Panc1 (cell line): ENCODE results near the gene SPINK4. TPM values are rescaled to one million over a fixed set of nuclear protein-coding genes. Genes with fewer than 3 reads are reported as not detected.

Experiments used
- ATAC-seq: fragments of 200-7000 bp; cut with Tn5 transposase; 2 replicates; pipeline ENCODE4 v1.9.1; 2020; ENCODE audit warnings: mild to moderate bottlenecking, moderate library complexity
- BruUV-seq: library from RNA; stranded (reverse); fragments of 400-500 nt; replicated peaks from 2 replicates; lab custom pipeline; 2021; lab: Mats Ljungman, UMichigan
- CTCF ChIA-PET: fragments of 300-600 bp; sonication (Branson Sonifier 250); formaldehyde crosslinking; loops from one replicate; lab custom pipeline; 2022; ENCODE audit warnings: antibody characterized with exemption; lab: Charles Lee
- POLR2A ChIA-PET: fragments of 300-600 bp; sonication (Branson Sonifier 250); formaldehyde crosslinking; loops from one replicate; lab custom pipeline; 2022; ENCODE audit warnings: antibody characterized with exemption; lab: Charles Lee
- DNase-seq: peaks from one replicate; pipeline ENCODE4 v3.0.0-alpha.2; 2010; ENCODE audit warnings: low read depth, low spot score
- H3K27ac ChIP-seq: 2 replicates; pipeline ENCODE4 v1.5.1; 2011; ENCODE audit warnings: mild to moderate bottlenecking, low read length, inconsistent platforms
- H3K27me3 ChIP-seq: fragments of 200-500 bp; sonication (Bioruptor generic); 2 replicates; pipeline ENCODE4 v1.6.0; 2014; ENCODE audit warnings: low read length, inconsistent platforms; ENCODE audit not compliant: control insufficient read depth, insufficient read depth
- H3K36me3 ChIP-seq: fragments of 200-500 bp; sonication (Bioruptor generic); 2 replicates; pipeline ENCODE4 v1.5.1; 2014; ENCODE audit warnings: inconsistent platforms, mild to moderate bottlenecking, low read length, moderate library complexity; ENCODE audit not compliant: control insufficient read depth, insufficient read depth
- H3K4me1 ChIP-seq: 2 replicates; pipeline ENCODE4 v1.5.1; 2011; ENCODE audit warnings: inconsistent platforms, mild to moderate bottlenecking, low read length, moderate library complexity; ENCODE audit not compliant: control insufficient read depth, insufficient read depth
- H3K4me3 ChIP-seq, 2 experiments: 2 replicates each; pipeline ENCODE4 v1.5.1; 2011 to 2012; ENCODE audit warnings: low read depth in 2 of 2, low read length in 2 of 2, mild to moderate bottlenecking in 2 of 2, inconsistent platforms in 1 of 2, moderate library complexity in 1 of 2
- H3K9me3 ChIP-seq: fragments of 200-500 bp; sonication (Bioruptor generic); 2 replicates; pipeline ENCODE4 v1.5.1; 2014; ENCODE audit warnings: low read depth, mild to moderate bottlenecking, inconsistent platforms, low read length, moderate library complexity; ENCODE audit not compliant: control insufficient read depth, insufficient read depth
- CTCF ChIP-seq: fragments of 450-650 bp; IDR thresholded peaks from 2 replicates; pipeline ENCODE4 v1.5.1; 2017; ENCODE audit warnings: mild to moderate bottlenecking
- POLR2AphosphoS5 ChIP-seq: IDR thresholded peaks from 2 replicates; pipeline ENCODE4 v1.6.1; 2012; ENCODE audit warnings: mild to moderate bottlenecking, low read depth, low read length, moderate library complexity
- SIN3A ChIP-seq: IDR thresholded peaks from 2 replicates; pipeline ENCODE4 v1.6.1; 2012; ENCODE audit warnings: low read depth, mild to moderate bottlenecking, low read length, moderate library complexity, borderline replicate concordance; ENCODE audit not compliant: insufficient read depth
- TCF7L2 ChIP-seq: IDR thresholded peaks from 2 replicates; pipeline ENCODE4 v1.6.1; 2011; ENCODE audit warnings: mild to moderate bottlenecking, low read depth, low read length, inconsistent platforms
- in situ Hi-C: cut with HindIII; loops from 2 replicates; pipeline ENCODE4 v1.10.0; 2016; ENCODE audit warnings: low sequenced_read_pairs, low pct_unique_long_range_greater_than_20kb
- intact Hi-C: fragments of 100-400 bp; cut with micrococcal nuclease; formaldehyde crosslinking; loops from one replicate; pipeline ENCODE4 v1.10.0; 2022; ENCODE audit not compliant: unreplicated experiment
- total RNA-seq: library from RNA; stranded (reverse); gene quantifications from one replicate; pipeline ENCODE4 v1.2.1, GENCODE V29; 2021; ENCODE audit not compliant: unreplicated experiment
- TF ChIP-seq, protein P1 (sequence below), 2 experiments: IDR thresholded peaks; 2 replicates each; pipeline ENCODE4 v1.6.1; 2011 to 2012; ENCODE audit warnings: low read depth in 2 of 2, control low read depth in 1 of 2, low read length in 1 of 2, mild to moderate bottlenecking in 1 of 2, moderate library complexity in 1 of 2; ENCODE audit not compliant: insufficient read depth in 1 of 2

The SPINK4 gene
- total RNA-seq, 1 experiment from 2014 or later, result not detected

DNA sequence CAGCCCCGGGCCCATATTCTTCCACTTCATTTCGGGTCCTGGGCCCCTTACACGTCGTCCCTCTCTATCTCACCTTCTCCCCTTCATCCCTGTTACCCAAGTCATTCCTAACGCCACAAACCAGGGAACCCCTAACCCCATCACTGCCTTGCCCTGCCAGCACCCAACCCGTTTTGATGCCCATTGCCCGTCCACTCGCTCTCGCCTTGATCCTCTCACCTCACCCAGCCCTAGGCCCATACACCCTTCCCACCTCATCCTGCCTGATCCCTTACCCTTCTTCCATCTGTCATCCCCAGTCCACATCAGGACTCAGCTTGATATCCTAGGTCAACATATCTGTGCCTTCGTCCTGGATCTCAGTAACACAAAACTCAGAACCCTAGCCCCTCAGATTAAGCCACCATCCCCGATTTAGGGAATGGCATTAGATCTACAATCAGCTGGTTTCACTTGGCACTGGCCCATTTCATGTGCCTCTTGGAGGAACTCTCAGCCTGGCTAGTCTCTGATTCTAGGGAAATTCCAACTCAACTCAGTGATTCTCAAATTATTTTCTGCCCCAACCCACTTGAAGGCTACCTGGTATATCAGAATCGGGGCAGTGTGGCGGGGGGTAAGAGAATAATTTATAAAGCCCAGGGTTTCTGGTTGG is 25.4 kb downstream of the SPINK4 start:
- Histone ChIP-seq H3K9me3 (no peaks in the 10 kb centered on the region), H3K4me3 (peak overlapping the region; percentile 84 to 96), H3K4me1 (peaks cover 15% of the 10 kb centered on the region), H3K27ac (peak overlapping the region; percentile 97), H3K36me3 (peaks cover 38% of the 10 kb centered on the region), H3K27me3 (no peaks in the 10 kb centered on the region)
- POLR2A ChIA-PET, result interaction anchor here (0.5 kb wide), 1 partner anchor 83 kb away, joined by 3 read pairs; no protein-coding TSS in a partner anchor
- intact Hi-C loops (no loop called here), in situ Hi-C loops (no loop called here)
- TF ChIP-seq SIN3A (no peak), POLR2AphosphoS5 (no peak), CTCF (no peak), TCF7L2 (no peak)
- TF ChIP-seq, protein P1, sequence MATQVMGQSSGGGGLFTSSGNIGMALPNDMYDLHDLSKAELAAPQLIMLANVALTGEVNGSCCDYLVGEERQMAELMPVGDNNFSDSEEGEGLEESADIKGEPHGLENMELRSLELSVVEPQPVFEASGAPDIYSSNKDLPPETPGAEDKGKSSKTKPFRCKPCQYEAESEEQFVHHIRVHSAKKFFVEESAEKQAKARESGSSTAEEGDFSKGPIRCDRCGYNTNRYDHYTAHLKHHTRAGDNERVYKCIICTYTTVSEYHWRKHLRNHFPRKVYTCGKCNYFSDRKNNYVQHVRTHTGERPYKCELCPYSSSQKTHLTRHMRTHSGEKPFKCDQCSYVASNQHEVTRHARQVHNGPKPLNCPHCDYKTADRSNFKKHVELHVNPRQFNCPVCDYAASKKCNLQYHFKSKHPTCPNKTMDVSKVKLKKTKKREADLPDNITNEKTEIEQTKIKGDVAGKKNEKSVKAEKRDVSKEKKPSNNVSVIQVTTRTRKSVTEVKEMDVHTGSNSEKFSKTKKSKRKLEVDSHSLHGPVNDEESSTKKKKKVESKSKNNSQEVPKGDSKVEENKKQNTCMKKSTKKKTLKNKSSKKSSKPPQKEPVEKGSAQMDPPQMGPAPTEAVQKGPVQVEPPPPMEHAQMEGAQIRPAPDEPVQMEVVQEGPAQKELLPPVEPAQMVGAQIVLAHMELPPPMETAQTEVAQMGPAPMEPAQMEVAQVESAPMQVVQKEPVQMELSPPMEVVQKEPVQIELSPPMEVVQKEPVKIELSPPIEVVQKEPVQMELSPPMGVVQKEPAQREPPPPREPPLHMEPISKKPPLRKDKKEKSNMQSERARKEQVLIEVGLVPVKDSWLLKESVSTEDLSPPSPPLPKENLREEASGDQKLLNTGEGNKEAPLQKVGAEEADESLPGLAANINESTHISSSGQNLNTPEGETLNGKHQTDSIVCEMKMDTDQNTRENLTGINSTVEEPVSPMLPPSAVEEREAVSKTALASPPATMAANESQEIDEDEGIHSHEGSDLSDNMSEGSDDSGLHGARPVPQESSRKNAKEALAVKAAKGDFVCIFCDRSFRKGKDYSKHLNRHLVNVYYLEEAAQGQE (IDR thresholded peaks at IDR 0.05; ENCODE audit: insufficient read depth in 1 of 2, low read depth in 2 of 2, low read length in 1 of 2), result no peak
- ATAC-seq, result 0 out of 2 replicates have a peak, but pooled peaks have one; percentile 0
- no peak for DNase-seq
- TSS peak; percentile 60 for BruUV-seq
- CTCF ChIA-PET, result no interaction called here

DNA sequence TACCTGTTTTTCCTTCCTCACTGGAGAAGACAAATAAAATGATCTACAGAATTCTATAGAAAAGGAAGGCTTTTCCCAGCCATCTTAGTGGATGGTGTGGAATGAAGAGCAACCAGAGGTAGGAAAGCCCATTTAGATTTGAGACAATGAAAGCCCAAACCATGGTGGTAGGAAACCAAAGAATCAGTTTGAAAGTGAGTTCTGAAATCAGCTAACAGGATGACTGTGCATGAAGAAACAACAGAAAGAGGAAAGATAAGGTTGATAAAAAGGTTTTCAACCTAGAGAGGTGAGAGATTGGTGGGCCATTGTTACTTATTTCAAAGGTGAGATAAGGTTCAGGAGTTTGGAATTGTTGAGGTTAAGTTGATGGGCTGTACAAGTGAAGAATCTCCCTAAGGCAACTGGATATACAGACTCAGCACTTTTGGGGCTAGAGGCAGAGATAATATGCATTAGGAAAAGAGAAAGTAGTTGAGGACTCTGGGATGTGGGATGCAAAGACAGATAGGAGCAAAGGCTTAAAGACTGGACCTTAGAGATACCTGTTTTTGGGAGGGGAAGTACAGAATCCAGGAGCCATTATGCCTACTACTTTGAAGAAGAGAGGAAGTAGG is 27.3 kb downstream of the SPINK4 start:
- Histone ChIP-seq H3K27me3 (no peaks in the 10 kb centered on the region), H3K9me3 (no peaks in the 10 kb centered on the region), H3K36me3 (peaks cover 30% of the 10 kb centered on the region), H3K4me1 (peaks cover 15% of the 10 kb centered on the region), H3K27ac (no peak overlapping the region), H3K4me3 (no peak overlapping the region)
- in situ Hi-C loops, result no loop called here
- no peak for TF ChIP-seq CTCF
- TF ChIP-seq, protein P1 (IDR thresholded peaks at IDR 0.05; ENCODE audit: insufficient read depth in 1 of 2, low read depth in 2 of 2, low read length in 1 of 2), result no peak
- no peak for TF ChIP-seq POLR2AphosphoS5
- no peak for TF ChIP-seq SIN3A
- no peak for TF ChIP-seq TCF7L2
- no peak for DNase-seq
- BruUV-seq, result no TSS peak
- intact Hi-C loops, result no loop called here
- ChIA-PET POLR2A (no interaction called here), CTCF (no interaction called here)
- ATAC-seq, result no peak
